ENCODE measurements around the gene TSNAX.

DNA sequence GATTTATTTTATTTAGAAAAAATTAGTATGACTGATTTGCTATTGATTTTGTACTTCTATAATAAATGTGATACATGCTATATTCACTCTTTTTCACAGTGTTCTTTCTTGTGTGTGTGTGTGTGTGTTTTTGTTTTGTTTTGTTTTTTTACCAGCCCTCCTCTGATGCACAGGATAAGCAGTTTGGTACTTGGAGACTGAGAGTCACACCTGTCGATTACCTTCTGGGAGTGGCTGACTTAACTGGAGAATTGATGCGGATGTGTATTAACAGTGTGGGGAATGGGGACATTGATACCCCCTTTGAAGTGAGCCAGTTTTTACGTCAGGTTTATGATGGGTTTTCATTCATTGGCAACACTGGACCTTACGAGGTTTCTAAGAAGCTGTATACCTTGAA, 35.9 kb downstream of the TSNAX start:
- TF ChIP-seq CTCF (IDR thresholded peaks at IDR 0.05) (no peak), POLR2A (IDR thresholded peaks at IDR 0.05) (no peak)
